K562 (cell line): ENCODE measurements around the gene PRSS22. TPM values are rescaled to one million over a fixed set of nuclear protein-coding genes. Genes with fewer than 3 reads are reported as not detected.
A peak's percentile ranks its signal among the peaks of the same experiment; 100 is the strongest.

ENCODE experiments used
- EGR1 ChIP-seq: fragments of 450-650 bp; conservative IDR thresholded peaks from 2 replicates; pipeline ENCODE4 v1.6.1; 2017; ENCODE audit warnings: mild to moderate bottlenecking
- IRF1 ChIP-seq: sonication (generic); formaldehyde crosslinking; IDR thresholded peaks from 2 replicates; pipeline ENCODE4 v1.8.0; 2022; ENCODE audit warnings: missing genetic modification reagents, mild to moderate bottlenecking, borderline replicate concordance
- MGA ChIP-seq: fragments of 450-650 bp; IDR thresholded peaks from 2 replicates; pipeline ENCODE4 v1.6.1; 2016; ENCODE audit warnings: mild to moderate bottlenecking, moderate library complexity
- POLR2A ChIP-seq: fragments of 450-650 bp; conservative IDR thresholded peaks from 2 replicates; pipeline ENCODE4 v1.6.1; 2016
- RBM34 ChIP-seq: fragments of 200-400 bp; formaldehyde crosslinking; IDR thresholded peaks from 2 replicates; pipeline ENCODE4 v1.6.1; 2018; ENCODE audit warnings: low read length, borderline replicate concordance; ENCODE audit not compliant: insufficient read depth
- SAFB ChIP-seq: fragments of 200-400 bp; formaldehyde crosslinking; IDR thresholded peaks from 2 replicates; pipeline ENCODE4 v1.6.1; 2017; ENCODE audit warnings: low read depth, low read length, borderline replicate concordance
- STAG1 ChIP-seq: sonication (generic); formaldehyde crosslinking; IDR thresholded peaks from 2 replicates; pipeline ENCODE4 v1.5.0; 2020; ENCODE audit warnings: missing genetic modification reagents, borderline replicate concordance
- TEAD4 ChIP-seq, 2 experiments: sonication (generic) in 1 of 2; formaldehyde crosslinking in 1 of 2; IDR thresholded peaks; 2 replicates each; pipeline versions ENCODE4 v1.6.1 to v1.8.0; 2012 to 2022; ENCODE audit warnings: borderline replicate concordance in 1 of 2, inconsistent platforms in 1 of 2, low read length in 1 of 2, mild to moderate bottlenecking in 1 of 2, missing genetic modification reagents in 1 of 2
- ZNF224 ChIP-seq: sonication (generic); formaldehyde crosslinking; IDR thresholded peaks from 2 replicates; pipeline ENCODE4 v1.8.0; 2022; ENCODE audit warnings: mild to moderate bottlenecking, missing genetic modification reagents
- ZNF445 ChIP-seq: fragments of 250-450 bp; sonication (Bioruptor Pico); IDR thresholded peaks from 2 replicates; pipeline ENCODE4 v1.4.0; 2020; ENCODE audit warnings: low read depth, mild to moderate bottlenecking, moderate library complexity
- ZNF518B ChIP-seq: fragments of 250-450 bp; sonication (Bioruptor Pico); IDR thresholded peaks from 2 replicates; pipeline ENCODE4 v1.5.0; 2021; ENCODE audit warnings: mild to moderate bottlenecking, moderate library complexity
- ZNF778 ChIP-seq: fragments of 450-650 bp; formaldehyde crosslinking; IDR thresholded peaks from 2 replicates; pipeline ENCODE4 v1.4.0; 2020; ENCODE audit warnings: mild to moderate bottlenecking, moderate library complexity
- polyA plus RNA-seq, 8 experiments: library from polyadenylated mRNA; depleted of rRNA in 4 of 8; stranded (reverse) in 5 of 8; unstranded in 3 of 8; fragments of >200 nt; fragmentation: Nextera tagmentation in 2 of 8; fragmentation: Illumina TruSeq in 1 of 8; extraction: Ambion mirVana in 2 of 8; extraction: Trizol in 1 of 8; gene quantifications; 2 replicates each; pipeline versions ENCODE4 v1.2.1 to v1.2.3, GENCODE V29; 2011 to 2014; ENCODE audit warnings: inconsistent platforms in 1 of 8, missing spikeins in 1 of 8
- total RNA-seq, 7 experiments: library from RNA; depleted of rRNA in 6 of 7; stranded (reverse); fragments of >200 nt in 6 of 7; fragmentation: Illumina TruSeq in 2 of 7; extraction: Trizol in 2 of 7; gene quantifications; 2 replicates each; pipeline versions ENCODE4 v1.2.1 to v1.2.3, GENCODE V29; 2011 to 2021; ENCODE audit warnings: low replicate concordance in 1 of 7

Gene PRSS22
- total and polyA plus RNA-seq, 9 of the 15 experiments (the other 6 are each of a cell fraction or from before 2014, with no cell fraction given), result 0.13 to 0.42 TPM; not detected in 7

- TF ChIP-seq ZNF778 (CRISPR knock-in tag) (no peak), ZNF224 (CRISPR knock-in tag) (no peak), ZNF518B (CRISPR knock-in tag) (no peak), TEAD4 (IDR thresholded peaks at IDR 0.05; ENCODE audit: low read length) (no peak), TEAD4 (CRISPR knock-in tag; IDR thresholded peaks at IDR 0.05; ENCODE audit: borderline replicate concordance) (no peak), IRF1 (CRISPR knock-in tag) (no peak), POLR2A (peak; percentile 68), ZNF445 (CRISPR knock-in tag) (no peak), MGA (no peak), SAFB (0 out of 2 replicates have a peak, but pooled peaks have one; percentile 53), STAG1 (CRISPR knock-in tag) (no peak), EGR1 (no peak; the same call in 1 of the 2 replicates), RBM34 (no peak)
Observed at GRCh38 chr16:2816751-2817339, 41.1 kb downstream of the PRSS22 start, which contains the start of gene PRSS21 (continued).
